Airway epithelial cell (primary cell): ENCODE results near the gene ZDHHC17. TPM values are rescaled to one million over a fixed set of nuclear protein-coding genes. Genes with fewer than 3 reads are reported as not detected.

Source experiments
- total RNA-seq: library from RNA; depleted of rRNA; stranded (reverse); fragments of >200 nt; gene quantifications from 2 replicates; pipeline ENCODE4 v1.2.3, GENCODE V29; 2015

ZDHHC17 gene, protein sequence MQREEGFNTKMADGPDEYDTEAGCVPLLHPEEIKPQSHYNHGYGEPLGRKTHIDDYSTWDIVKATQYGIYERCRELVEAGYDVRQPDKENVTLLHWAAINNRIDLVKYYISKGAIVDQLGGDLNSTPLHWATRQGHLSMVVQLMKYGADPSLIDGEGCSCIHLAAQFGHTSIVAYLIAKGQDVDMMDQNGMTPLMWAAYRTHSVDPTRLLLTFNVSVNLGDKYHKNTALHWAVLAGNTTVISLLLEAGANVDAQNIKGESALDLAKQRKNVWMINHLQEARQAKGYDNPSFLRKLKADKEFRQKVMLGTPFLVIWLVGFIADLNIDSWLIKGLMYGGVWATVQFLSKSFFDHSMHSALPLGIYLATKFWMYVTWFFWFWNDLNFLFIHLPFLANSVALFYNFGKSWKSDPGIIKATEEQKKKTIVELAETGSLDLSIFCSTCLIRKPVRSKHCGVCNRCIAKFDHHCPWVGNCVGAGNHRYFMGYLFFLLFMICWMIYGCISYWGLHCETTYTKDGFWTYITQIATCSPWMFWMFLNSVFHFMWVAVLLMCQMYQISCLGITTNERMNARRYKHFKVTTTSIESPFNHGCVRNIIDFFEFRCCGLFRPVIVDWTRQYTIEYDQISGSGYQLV
- total RNA-seq, result 6.5 and 10.4 TPM in 2 replicates

DNA sequence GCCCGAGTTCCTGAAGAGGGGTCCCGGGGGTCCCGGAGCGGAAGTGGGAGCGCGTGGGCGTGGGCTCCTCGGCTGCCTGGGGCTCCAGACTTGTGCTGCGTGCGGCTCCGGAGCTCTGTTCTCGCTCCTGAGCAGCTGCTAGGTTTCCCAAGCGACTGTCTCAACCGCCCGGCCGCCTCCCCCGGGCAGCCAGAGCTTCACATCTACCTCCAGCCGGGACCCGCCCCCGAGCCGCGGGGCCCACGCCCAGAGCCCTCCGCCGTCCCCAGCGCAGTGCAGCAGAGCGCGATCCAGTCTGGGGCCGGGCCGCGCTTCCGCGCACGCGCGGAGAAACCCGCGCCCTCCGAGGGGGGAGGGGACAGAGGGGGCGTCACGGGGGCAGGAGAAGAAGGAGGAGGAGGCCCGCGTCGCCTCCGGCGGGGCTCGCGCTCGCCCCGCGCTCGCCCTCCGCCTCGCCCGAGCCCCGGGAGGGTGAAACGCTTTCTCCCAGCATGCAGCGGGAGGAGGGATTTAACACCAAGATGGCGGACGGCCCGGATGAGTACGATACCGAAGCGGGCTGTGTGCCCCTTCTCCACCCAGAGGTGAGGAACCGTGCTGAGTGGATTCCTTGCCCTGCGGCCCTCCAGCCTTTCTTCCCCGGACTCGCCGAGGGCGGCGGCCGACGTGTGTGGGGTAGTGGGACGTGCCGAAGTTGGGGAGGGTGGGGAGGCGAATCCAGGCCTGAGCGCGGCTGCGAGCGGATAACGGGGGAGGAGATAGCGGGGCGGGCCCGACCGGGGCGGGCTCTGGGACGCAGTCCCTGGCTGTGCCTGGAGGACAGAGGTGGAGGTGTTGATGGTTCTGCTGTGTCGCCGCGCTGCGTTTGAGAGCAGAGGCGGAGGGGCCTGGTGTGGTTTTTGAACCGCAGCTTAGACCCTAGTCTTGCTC, at the start of gene ZDHHC17:
Gene ZDHHC17 (plus strand): TSS at position 370 of the 930 bp plus-strand sequence. CDS start 122 bp downstream, at position 492.

GRCh38 chr12:76878899-76879709, 115.2 kb downstream of the ZDHHC17 start, which contains the start of gene CSRP2:
CSRP2 (minus strand) TSS chr12:76879019; CDS start chr12:76866260, 12,759 bp downstream.

Other genes with a start within 250 kb of the ZDHHC17 start
- 40.4 and 48.3 TPM in 2 replicates for gene OSBPL8, start 204.3 kb upstream of the ZDHHC17 start, total RNA-seq
- 31.9 and 39.0 TPM in 2 replicates for gene CSRP2, start 114.9 kb downstream of the ZDHHC17 start, total RNA-seq